Middle frontal gyrus (tissue), 1 donor: ENCODE measurements around the gene BPIFA2.
"Not testable (repeated sequence)": the region's sequence is repeated elsewhere in the genome, so short reads cannot be mapped to it uniquely, and the experiment has no call there.

Source experiments
- DNase-seq: peaks from one replicate; pipeline ENCODE4 v3.0.0-alpha.2; 2015; ENCODE audit warnings: low spot score; ENCODE audit errors: extremely low spot score

Gene BPIFA2

GRCh38 chr20:33160681-33161080 is 7.3 kb upstream of the BPIFA2 start:
- DNase-seq: no peak

- no peak for DNase-seq
Measured at GRCh38 chr20:33162313-33162712, 5.6 kb upstream of the BPIFA2 start.

DNA sequence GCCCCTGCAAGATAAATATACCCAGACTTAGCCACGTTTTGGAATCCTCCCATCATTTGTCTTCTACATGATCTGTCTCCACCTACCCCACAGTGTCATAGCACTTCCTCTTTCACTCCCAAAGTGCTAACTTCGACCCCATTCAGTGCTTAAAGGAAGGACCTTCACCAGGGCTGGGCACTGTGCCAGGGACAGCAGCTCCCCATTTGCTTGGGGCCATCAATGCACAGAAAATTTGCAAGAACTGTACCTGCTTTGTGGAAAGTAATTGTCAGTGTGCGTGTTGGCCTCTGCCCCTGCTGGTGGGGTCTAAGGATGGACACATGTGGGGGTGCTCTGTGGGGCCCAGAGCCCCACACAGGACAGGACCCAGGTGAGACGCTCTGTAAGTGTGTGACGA is 5.2 kb upstream of the BPIFA2 start:
- DNase-seq: no peak

- no peak for DNase-seq
Measured at GRCh38 chr20:33163856-33164762, 3.9 kb upstream of the BPIFA2 start.

- DNase-seq: no peak
Measured at GRCh38 chr20:33164763-33165095, 3.2 kb upstream of the BPIFA2 start.

- DNase-seq: no peak
Measured at GRCh38 chr20:33165416-33166055, 2.4 kb upstream of the BPIFA2 start.

DNA sequence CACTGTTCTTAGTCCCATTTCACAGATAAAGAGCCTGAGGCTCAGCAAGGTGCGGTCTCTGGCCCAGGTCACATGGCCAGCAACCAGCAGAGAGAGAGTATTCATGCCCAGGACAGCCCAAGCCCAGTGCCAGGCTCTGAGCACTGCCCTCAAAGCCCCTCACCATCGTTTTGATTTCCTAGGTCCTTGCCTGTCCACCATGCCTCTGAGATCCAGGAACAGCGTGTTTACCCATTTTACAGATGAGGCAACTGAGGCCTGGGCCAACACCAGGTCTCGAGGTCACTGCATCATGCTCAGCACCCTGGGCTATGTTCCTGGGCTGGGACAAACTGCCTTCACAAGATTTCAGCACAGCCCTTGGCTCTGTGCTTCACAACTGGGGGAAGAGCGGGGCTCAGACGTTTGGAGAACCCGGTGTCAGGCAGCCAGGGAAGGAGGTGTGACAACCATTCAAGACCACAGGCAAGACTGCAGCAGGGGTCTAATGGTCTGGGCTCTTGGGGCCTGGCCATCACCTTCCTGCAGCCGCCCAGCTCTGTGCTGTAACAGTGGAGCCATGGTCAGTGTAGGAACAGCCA is 1.3 kb upstream of the BPIFA2 start:
- DNase-seq: no peak

GRCh38 chr20:33169176-33169794 is 1.3 kb downstream of the BPIFA2 start:
- no peak for DNase-seq

- DNase-seq: no peak
Measured at GRCh38 chr20:33172781-33173180, 4.8 kb downstream of the BPIFA2 start.

DNA sequence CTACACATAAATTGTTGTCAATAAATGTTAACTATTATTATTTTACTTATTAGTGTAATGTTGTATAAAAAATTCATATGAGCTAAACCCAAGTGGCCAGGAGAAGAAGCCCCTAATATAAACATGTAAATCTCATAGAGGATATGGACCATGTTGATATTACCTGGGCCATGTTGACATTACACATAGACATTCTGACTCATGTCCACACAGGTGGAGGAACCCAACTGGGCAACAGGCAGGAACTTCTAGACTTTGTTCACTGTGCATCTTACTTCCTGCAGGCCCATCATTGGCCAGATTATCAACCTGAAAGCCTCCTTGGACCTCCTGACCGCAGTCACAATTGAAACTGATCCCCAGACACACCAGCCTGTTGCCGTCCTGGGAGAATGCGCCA is 7.2 kb downstream of the BPIFA2 start:
- no peak for DNase-seq

GRCh38 chr20:33176101-33176500 is 8.1 kb downstream of the BPIFA2 start:
- DNase-seq: no peak

- DNase-seq: no peak
Measured at GRCh38 chr20:33177866-33178265, 9.9 kb downstream of the BPIFA2 start.

GRCh38 chr20:33178726-33179125 is 10.8 kb downstream of the BPIFA2 start:
- DNase-seq: no peak

DNA sequence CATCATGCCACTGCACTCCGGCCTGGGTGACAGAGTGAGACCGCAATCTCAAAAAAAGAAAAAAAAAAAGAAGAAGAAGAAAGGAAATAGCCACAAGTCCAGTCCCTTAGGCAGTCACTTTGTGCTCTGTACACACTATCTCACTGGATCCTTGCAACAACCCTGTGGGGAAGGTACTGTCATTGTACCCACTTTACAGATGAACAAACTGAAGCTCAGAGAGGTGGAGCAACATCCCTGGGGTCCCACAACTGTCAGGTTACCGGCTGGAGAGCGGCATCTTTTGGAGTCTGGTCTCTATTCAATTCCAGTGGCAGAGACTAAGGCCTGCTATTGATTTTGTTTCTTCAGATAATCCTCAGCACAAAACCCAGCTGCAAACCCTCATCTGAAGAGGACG is 12.2 kb downstream of the BPIFA2 start:
- DNase-seq: no peak

- no peak for DNase-seq
Measured at GRCh38 chr20:33181482-33182093, 13.6 kb downstream of the BPIFA2 start.

GRCh38 chr20:33183312-33183711 is 15.4 kb downstream of the BPIFA2 start:
- DNase-seq: no peak

DNA sequence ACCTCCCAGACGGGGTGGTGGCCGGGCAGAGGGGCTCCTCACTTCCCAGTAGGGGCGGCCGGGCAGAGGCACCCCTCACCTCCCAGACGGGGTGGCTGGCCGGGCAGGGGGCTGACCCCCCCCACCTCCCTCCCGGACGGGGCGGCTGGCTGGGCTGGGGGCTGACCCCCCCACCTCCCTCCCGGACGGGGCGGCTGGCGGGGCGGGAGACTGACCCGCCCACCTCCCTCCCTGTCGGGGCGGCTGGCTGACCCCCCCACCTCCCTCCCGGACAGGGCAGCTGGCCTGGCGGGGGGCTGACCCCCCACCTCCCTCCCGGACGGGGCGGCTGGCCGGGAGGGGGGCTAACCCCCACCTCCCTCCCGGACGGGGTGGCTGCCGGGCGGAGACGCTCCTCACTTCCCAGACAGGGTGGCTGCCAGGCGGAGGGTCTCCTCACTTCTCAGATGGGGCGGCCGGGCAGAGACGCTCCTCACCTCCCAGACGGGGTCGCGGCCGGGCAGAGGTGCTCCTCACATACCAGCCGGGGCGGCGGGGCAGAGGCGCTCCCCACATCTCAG is 17.2 kb downstream of the BPIFA2 start:
- not testable (repeated sequence) for DNase-seq

- DNase-seq: no peak
Measured at GRCh38 chr20:33187491-33187890, 19.5 kb downstream of the BPIFA2 start.

GRCh38 chr20:33188421-33188820 is 20.5 kb downstream of the BPIFA2 start:
- DNase-seq: no peak

- DNase-seq: no peak
Measured at GRCh38 chr20:33191484-33191883, 23.5 kb downstream of the BPIFA2 start.

- no peak for DNase-seq
Measured at GRCh38 chr20:33191955-33192354, 24.0 kb downstream of the BPIFA2 start.
